PFSK-1 (cell line): ENCODE measurements around the gene ATOH8.

Experiments
- FOXP2 ChIP-seq: optimal IDR thresholded peaks from 2 replicates; pipeline ENCODE3; 2011; ENCODE audit warnings: borderline replicate concordance, control low read depth, inconsistent platforms; ENCODE audit not compliant: insufficient read depth; ENCODE audit errors: extremely low read length, extremely low read depth
- POLR2AphosphoS5 ChIP-seq: IDR thresholded peaks from 2 replicates; pipeline ENCODE4 v1.6.1; 2012; ENCODE audit warnings: low read depth, mild to moderate bottlenecking, control low read depth, low read length, moderate library complexity
- REST ChIP-seq, 2 experiments: IDR thresholded peaks; 2 replicates each; pipeline versions ENCODE4 v1.6.1 to v1.8.0; 2011 to 2012; ENCODE audit warnings: low read depth in 2 of 2, low read length in 2 of 2, control low read depth in 1 of 2, inconsistent platforms in 1 of 2, mild to moderate bottlenecking in 1 of 2, moderate library complexity in 1 of 2; ENCODE audit not compliant: insufficient read depth in 1 of 2
- SIN3A ChIP-seq: IDR thresholded peaks from 2 replicates; pipeline ENCODE4 v1.6.1; 2012; ENCODE audit warnings: mild to moderate bottlenecking, low read length, moderate library complexity, borderline replicate concordance; ENCODE audit not compliant: insufficient read depth
- TAF1 ChIP-seq: IDR thresholded peaks from 2 replicates; pipeline ENCODE4 v1.6.1; 2012; ENCODE audit warnings: low read length, control low read depth, borderline replicate concordance; ENCODE audit not compliant: insufficient read depth

Gene ATOH8

GRCh38 chr2:85828725-85829124 lies 74.9 kb downstream of the ATOH8 start:
- TF ChIP-seq POLR2AphosphoS5 (no peak), FOXP2 (no peak), SIN3A (no peak), REST (IDR thresholded peaks at IDR 0.05; ENCODE audit: insufficient read depth in 1 of 2, low read depth in 2 of 2, low read length in 2 of 2) (no peak), TAF1 (no peak)

GRCh38 chr2:85830645-85831044 lies 76.9 kb downstream of the ATOH8 start:
- TF ChIP-seq FOXP2 (no peak), POLR2AphosphoS5 (no peak), SIN3A (no peak), REST (IDR thresholded peaks at IDR 0.05; ENCODE audit: insufficient read depth in 1 of 2, low read depth in 2 of 2, low read length in 2 of 2) (no peak), TAF1 (no peak)

GRCh38 chr2:85831735-85832134 lies 77.9 kb downstream of the ATOH8 start:
- no peak for TF ChIP-seq REST (IDR thresholded peaks at IDR 0.05; ENCODE audit: insufficient read depth in 1 of 2, low read depth in 2 of 2, low read length in 2 of 2)
- no peak for TF ChIP-seq TAF1
- no peak for TF ChIP-seq POLR2AphosphoS5

GRCh38 chr2:85834466-85834865 lies 80.7 kb downstream of the ATOH8 start:
- TF ChIP-seq FOXP2 (no peak), REST (IDR thresholded peaks at IDR 0.05; ENCODE audit: insufficient read depth in 1 of 2, low read depth in 2 of 2, low read length in 2 of 2) (no peak), POLR2AphosphoS5 (no peak), TAF1 (no peak), SIN3A (no peak)
